Measurements from ENCODE around the gene CNTNAP2. TPM values are rescaled to one million over a fixed set of nuclear protein-coding genes. Genes with fewer than 3 reads are reported as not detected.

Gene CNTNAP2
- polyA plus RNA-seq, 3 donors from 2014 or later: 0.94 to 1.1 TPM; not detected in 1

GRCh38 chr7:146119002-146119401, 2.4 kb downstream of the CNTNAP2 start:
- DNase-seq: no peak
- H3K4me3 Mint-ChIP-seq: no peak overlapping the region
- peaks cover 0 to 29% (median 13%) of the 10 kb centered on the region in 6 donors for H3K9me3 Mint-ChIP-seq
- no peak overlapping the region for H3K27ac Mint-ChIP-seq
- no peaks in the 10 kb centered on the region for H3K4me1 Mint-ChIP-seq
- no peaks in the 10 kb centered on the region for H3K36me3 Mint-ChIP-seq
- H3K27me3 Mint-ChIP-seq (ENCODE audit: low read depth in 3 of 3): peaks cover 0 to 6% (median 0%) of the 10 kb centered on the region in 3 donors

GRCh38 chr7:146123715-146124114, 7.1 kb downstream of the CNTNAP2 start:
- Mint-ChIP-seq H3K27ac (no peak overlapping the region), H3K27me3 (ENCODE audit: low read depth in 3 of 3) (no peaks in the 10 kb centered on the region), H3K9me3 (peaks cover 0 to 11% (median 6%) of the 10 kb centered on the region in 6 donors), H3K4me3 (no peak overlapping the region), H3K36me3 (no peaks in the 10 kb centered on the region), H3K4me1 (no peaks in the 10 kb centered on the region)
- no peak for DNase-seq

- H3K27ac Mint-ChIP-seq: no peak overlapping the region
- no peaks in the 10 kb centered on the region for H3K36me3 Mint-ChIP-seq
- no peaks in the 10 kb centered on the region for H3K27me3 Mint-ChIP-seq (ENCODE audit: low read depth in 3 of 3)
- H3K9me3 Mint-ChIP-seq: peaks cover 0 to 17% (median 11%) of the 10 kb centered on the region in 6 donors
- H3K4me1 Mint-ChIP-seq: no peaks in the 10 kb centered on the region
- no peak overlapping the region for H3K4me3 Mint-ChIP-seq
- no peak for DNase-seq
Observed at GRCh38 chr7:146126767-146127509, 10.3 kb downstream of the CNTNAP2 start.

- Mint-ChIP-seq H3K4me3 (no peak overlapping the region), H3K36me3 (no peaks in the 10 kb centered on the region), H3K27me3 (ENCODE audit: low read depth in 3 of 3) (no peaks in the 10 kb centered on the region), H3K27ac (no peak overlapping the region), H3K9me3 (peaks cover 0 to 16% (median 11%) of the 10 kb centered on the region in 6 donors), H3K4me1 (no peaks in the 10 kb centered on the region)
- no peak for DNase-seq
Observed at GRCh38 chr7:146129296-146129695, 12.7 kb downstream of the CNTNAP2 start.

GRCh38 chr7:146129997-146130396, 13.4 kb downstream of the CNTNAP2 start:
- no peaks in the 10 kb centered on the region for H3K36me3 Mint-ChIP-seq
- no peak overlapping the region for H3K27ac Mint-ChIP-seq
- no peaks in the 10 kb centered on the region for H3K4me1 Mint-ChIP-seq
- no peaks in the 10 kb centered on the region for H3K27me3 Mint-ChIP-seq (ENCODE audit: low read depth in 3 of 3)
- no peak for DNase-seq
- no peak overlapping the region for H3K4me3 Mint-ChIP-seq
- peaks cover 0 to 18% (median 11%) of the 10 kb centered on the region in 6 donors for H3K9me3 Mint-ChIP-seq

GRCh38 chr7:146131701-146132100, 15.1 kb downstream of the CNTNAP2 start:
- Mint-ChIP-seq H3K4me3 (no peak overlapping the region), H3K4me1 (no peaks in the 10 kb centered on the region), H3K27ac (no peak overlapping the region), H3K27me3 (ENCODE audit: low read depth in 3 of 3) (no peaks in the 10 kb centered on the region), H3K36me3 (no peaks in the 10 kb centered on the region), H3K9me3 (peaks cover 0 to 21% (median 16%) of the 10 kb centered on the region in 6 donors)
- no peak for DNase-seq

GRCh38 chr7:146136357-146136875, 19.8 kb downstream of the CNTNAP2 start:
- no peaks in the 10 kb centered on the region for H3K4me1 Mint-ChIP-seq
- no peak overlapping the region for H3K4me3 Mint-ChIP-seq
- H3K27me3 Mint-ChIP-seq (ENCODE audit: low read depth in 3 of 3): no peaks in the 10 kb centered on the region
- H3K9me3 Mint-ChIP-seq: peaks cover 0 to 39% (median 17%) of the 10 kb centered on the region in 6 donors
- H3K36me3 Mint-ChIP-seq: no peaks in the 10 kb centered on the region
- no peak for DNase-seq
- H3K27ac Mint-ChIP-seq: no peak overlapping the region

GRCh38 chr7:146138926-146139325, 22.3 kb downstream of the CNTNAP2 start:
- no peak for DNase-seq
- H3K9me3 Mint-ChIP-seq: peaks cover 0 to 38% (median 14%) of the 10 kb centered on the region in 6 donors
- H3K4me3 Mint-ChIP-seq: no peak overlapping the region
- no peaks in the 10 kb centered on the region for H3K27me3 Mint-ChIP-seq (ENCODE audit: low read depth in 3 of 3)
- no peaks in the 10 kb centered on the region for H3K4me1 Mint-ChIP-seq
- no peak overlapping the region for H3K27ac Mint-ChIP-seq
- H3K36me3 Mint-ChIP-seq: no peaks in the 10 kb centered on the region

GRCh38 chr7:146146831-146147486, 30.4 kb downstream of the CNTNAP2 start:
- no peak overlapping the region for H3K4me3 Mint-ChIP-seq
- no peak for DNase-seq
- H3K9me3 Mint-ChIP-seq: peaks cover 4 to 35% (median 13%) of the 10 kb centered on the region in 6 donors
- no peaks in the 10 kb centered on the region for H3K4me1 Mint-ChIP-seq
- peaks cover 0 to 3% (median 3%) of the 10 kb centered on the region in 3 donors for H3K36me3 Mint-ChIP-seq
- no peaks in the 10 kb centered on the region for H3K27me3 Mint-ChIP-seq (ENCODE audit: low read depth in 3 of 3)
- no peak overlapping the region for H3K27ac Mint-ChIP-seq

- Mint-ChIP-seq H3K4me1 (no peaks in the 10 kb centered on the region), H3K9me3 (peaks cover 6 to 28% (median 11%) of the 10 kb centered on the region in 6 donors), H3K36me3 (peaks cover 0 to under 1% (median 0%) of the 10 kb centered on the region in 3 donors), H3K4me3 (no peak overlapping the region), H3K27ac (no peak overlapping the region), H3K27me3 (ENCODE audit: low read depth in 3 of 3) (no peaks in the 10 kb centered on the region)
- no peak for DNase-seq
Observed at GRCh38 chr7:146150153-146150552, 33.6 kb downstream of the CNTNAP2 start.

GRCh38 chr7:146172112-146172511, 55.5 kb downstream of the CNTNAP2 start:
- DNase-seq: no peak
- H3K27me3 Mint-ChIP-seq (ENCODE audit: low read depth in 3 of 3): no peaks in the 10 kb centered on the region
- H3K9me3 Mint-ChIP-seq: peaks cover 6 to 45% (median 16%) of the 10 kb centered on the region in 6 donors
- H3K4me3 Mint-ChIP-seq: no peak overlapping the region
- no peak overlapping the region for H3K27ac Mint-ChIP-seq
- no peaks in the 10 kb centered on the region for H3K4me1 Mint-ChIP-seq
- H3K36me3 Mint-ChIP-seq: no peaks in the 10 kb centered on the region

GRCh38 chr7:146175716-146176115, 59.1 kb downstream of the CNTNAP2 start:
- Mint-ChIP-seq H3K4me3 (no peak overlapping the region), H3K27me3 (ENCODE audit: low read depth in 3 of 3) (no peaks in the 10 kb centered on the region), H3K36me3 (no peaks in the 10 kb centered on the region), H3K9me3 (peaks cover 4 to 44% (median 18%) of the 10 kb centered on the region in 6 donors), H3K4me1 (no peaks in the 10 kb centered on the region), H3K27ac (no peak overlapping the region)
- no peak for DNase-seq

GRCh38 chr7:146176860-146177259, 60.3 kb downstream of the CNTNAP2 start:
- Mint-ChIP-seq H3K36me3 (no peaks in the 10 kb centered on the region), H3K4me3 (no peak overlapping the region), H3K9me3 (peaks cover 4 to 44% (median 18%) of the 10 kb centered on the region in 6 donors), H3K4me1 (no peaks in the 10 kb centered on the region), H3K27me3 (ENCODE audit: low read depth in 3 of 3) (no peaks in the 10 kb centered on the region), H3K27ac (no peak overlapping the region)
- DNase-seq: no peak

GRCh38 chr7:146177301-146177700, 60.7 kb downstream of the CNTNAP2 start:
- Mint-ChIP-seq H3K4me3 (no peak overlapping the region), H3K4me1 (no peaks in the 10 kb centered on the region), H3K27me3 (ENCODE audit: low read depth in 3 of 3) (no peaks in the 10 kb centered on the region), H3K36me3 (peaks cover 0 to under 1% (median 0%) of the 10 kb centered on the region in 3 donors), H3K9me3 (peaks cover 4 to 44% (median 18%) of the 10 kb centered on the region in 6 donors), H3K27ac (no peak overlapping the region)
- no peak for DNase-seq

Data from immature natural killer cell (primary cell).